ENCODE measurements around the gene CCT7. TPM values are rescaled to one million over a fixed set of nuclear protein-coding genes. Genes with fewer than 3 reads are reported as not detected.

The CCT7 gene
- total RNA-seq, 1 donor from 2014 or later = 359 TPM

DNA sequence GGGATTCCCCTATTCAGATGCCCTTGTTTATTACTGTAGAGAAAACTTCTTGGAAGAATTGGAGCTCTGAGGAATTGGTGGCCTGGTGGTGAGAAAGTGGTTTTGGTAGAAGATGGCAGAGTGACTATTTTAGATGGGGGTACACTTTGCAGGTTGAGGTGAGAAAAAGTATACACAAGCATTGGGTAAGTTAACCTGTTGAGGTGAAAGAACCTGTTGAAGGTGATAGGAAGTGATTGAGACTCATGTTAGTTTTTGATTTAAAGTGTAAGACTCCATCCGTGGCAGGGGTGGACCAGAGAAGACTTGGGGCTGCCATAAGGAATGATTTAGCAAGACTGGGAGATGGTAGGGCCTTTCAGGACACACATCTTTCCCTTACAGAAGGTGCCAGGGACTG is 3.1 kb downstream of the CCT7 start:
- Histone ChIP-seq H3K79me2 (ENCODE audit: insufficient read depth, low read length) (peaks cover 86% of the 10 kb centered on the region), H3K36me3 (ENCODE audit: insufficient read depth, low read length) (peaks cover 28% of the 10 kb centered on the region), H3K27ac (ENCODE audit: low read depth, low read length) (no peak overlapping the region), H3K27me3 (ENCODE audit: insufficient read depth, low read length) (no peaks in the 10 kb centered on the region), H4K20me1 (ENCODE audit: insufficient read depth, low read length) (peaks cover 71% of the 10 kb centered on the region), H3K4me1 (ENCODE audit: insufficient read depth, low read length) (peaks cover 34% of the 10 kb centered on the region), H3K9me3 (ENCODE audit: insufficient read depth, low read depth, low read length) (no peaks in the 10 kb centered on the region), H2AFZ (ENCODE audit: low read depth, low read length) (no peak overlapping the region), H3K9ac (ENCODE audit: low read length) (no peak overlapping the region), H3K4me3 (ENCODE audit: insufficient read depth, low read depth, low read length) (no peak overlapping the region), H3K4me2 (ENCODE audit: low read length) (peak overlapping the region; percentile 12)
- H3K27ac Mint-ChIP-seq (ENCODE audit: unreplicated experiment) = no peak overlapping the region
- H3K36me3 Mint-ChIP-seq (ENCODE audit: low read depth, unreplicated experiment) = no peaks in the 10 kb centered on the region
- H3K9me3 Mint-ChIP-seq (ENCODE audit: unreplicated experiment) = no peaks in the 10 kb centered on the region
- no peak for FAIRE-seq
- no peak for TF ChIP-seq CTCF (IDR thresholded peaks at IDR 0.05; ENCODE audit: insufficient read depth, low read depth, low read length)
- no peak for TF ChIP-seq EZH2 (IDR thresholded peaks at IDR 0.05; ENCODE audit: insufficient read depth, low read length)
- H3K4me1 Mint-ChIP-seq (ENCODE audit: low read depth, unreplicated experiment) = peaks cover 38% of the 10 kb centered on the region
- DNase-seq (ENCODE audit: low read depth) = no peak
- no peaks in the 10 kb centered on the region for H3K27me3 Mint-ChIP-seq (ENCODE audit: low read depth, unreplicated experiment)
- H3K4me3 Mint-ChIP-seq (ENCODE audit: unreplicated experiment) = peak overlapping the region; percentile 68

DNA sequence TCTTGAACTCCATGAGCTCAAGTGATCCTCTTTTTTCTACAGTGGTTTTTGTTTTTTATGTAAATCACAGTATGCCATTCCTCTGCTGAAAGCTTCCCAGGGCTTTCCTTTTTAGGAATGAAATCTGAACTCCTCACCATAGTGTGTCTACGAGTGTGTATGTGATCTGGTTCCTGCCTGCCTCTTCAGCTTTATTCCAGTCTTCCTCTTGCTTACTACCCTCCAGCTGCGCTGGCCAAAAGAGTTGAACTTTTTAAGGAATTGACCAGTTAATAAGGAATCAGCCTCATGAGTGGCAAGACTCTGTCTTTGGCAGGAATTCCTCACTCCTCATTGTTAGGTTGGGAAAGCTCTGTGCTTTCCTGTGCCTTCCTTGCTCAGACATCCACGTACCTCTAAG is 4.0 kb downstream of the CCT7 start:
- Histone ChIP-seq H3K9me3 (ENCODE audit: insufficient read depth, low read depth, low read length) (no peaks in the 10 kb centered on the region), H3K27ac (ENCODE audit: low read depth, low read length) (no peak overlapping the region), H3K4me1 (ENCODE audit: insufficient read depth, low read length) (peaks cover 28% of the 10 kb centered on the region), H3K36me3 (ENCODE audit: insufficient read depth, low read length) (peaks cover 36% of the 10 kb centered on the region), H3K4me2 (ENCODE audit: low read length) (no peak overlapping the region), H3K27me3 (ENCODE audit: insufficient read depth, low read length) (no peaks in the 10 kb centered on the region), H3K79me2 (ENCODE audit: insufficient read depth, low read length) (peaks cover 88% of the 10 kb centered on the region), H3K9ac (ENCODE audit: low read length) (no peak overlapping the region), H3K4me3 (ENCODE audit: insufficient read depth, low read depth, low read length) (no peak overlapping the region), H4K20me1 (ENCODE audit: insufficient read depth, low read length) (peaks cover 81% of the 10 kb centered on the region), H2AFZ (ENCODE audit: low read depth, low read length) (no peak overlapping the region)
- Mint-ChIP-seq H3K27me3 (ENCODE audit: low read depth, unreplicated experiment) (no peaks in the 10 kb centered on the region), H3K36me3 (ENCODE audit: low read depth, unreplicated experiment) (no peaks in the 10 kb centered on the region), H3K4me1 (ENCODE audit: low read depth, unreplicated experiment) (peaks cover 38% of the 10 kb centered on the region), H3K9me3 (ENCODE audit: unreplicated experiment) (no peaks in the 10 kb centered on the region), H3K4me3 (ENCODE audit: unreplicated experiment) (peak overlapping the region; percentile 58), H3K27ac (ENCODE audit: unreplicated experiment) (peak overlapping the region; percentile 48)
- DNase-seq (ENCODE audit: low read depth) (no peak), FAIRE-seq (no peak)
- TF ChIP-seq EZH2 (IDR thresholded peaks at IDR 0.05; ENCODE audit: insufficient read depth, low read length) (no peak), CTCF (IDR thresholded peaks at IDR 0.05; ENCODE audit: insufficient read depth, low read depth, low read length) (no peak)

DNA sequence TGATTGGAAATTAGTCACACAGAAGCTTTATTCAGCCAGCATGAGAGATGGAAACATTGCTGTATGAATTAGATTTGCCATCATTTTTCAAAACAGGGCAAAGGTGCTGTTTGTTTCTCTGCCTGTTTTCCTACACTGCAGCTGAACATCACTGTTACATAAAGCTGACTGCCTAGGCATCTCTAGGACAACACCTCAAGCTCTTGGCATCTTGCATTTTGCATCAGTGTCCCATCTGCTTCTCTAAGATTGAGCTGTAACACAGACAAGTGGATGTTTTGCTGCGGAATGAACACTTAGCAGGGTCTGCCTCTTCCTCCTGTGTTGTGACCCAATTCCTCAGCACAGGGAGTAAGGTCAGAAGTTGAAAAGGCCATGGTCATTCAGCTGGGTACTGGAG is 4.9 kb downstream of the CCT7 start:
- no peaks in the 10 kb centered on the region for H3K36me3 Mint-ChIP-seq (ENCODE audit: low read depth, unreplicated experiment)
- no peak overlapping the region for H3K9ac ChIP-seq (ENCODE audit: low read length)
- H3K9me3 ChIP-seq (ENCODE audit: insufficient read depth, low read depth, low read length) = no peaks in the 10 kb centered on the region
- peaks cover 40% of the 10 kb centered on the region for H3K4me1 Mint-ChIP-seq (ENCODE audit: low read depth, unreplicated experiment)
- DNase-seq (ENCODE audit: low read depth) = no peak
- peaks cover 42% of the 10 kb centered on the region for H3K36me3 ChIP-seq (ENCODE audit: insufficient read depth, low read length)
- H3K4me3 Mint-ChIP-seq (ENCODE audit: unreplicated experiment) = no peak overlapping the region
- H3K4me3 ChIP-seq (ENCODE audit: insufficient read depth, low read depth, low read length) = no peak overlapping the region
- peak overlapping the region; percentile 59 for H3K4me2 ChIP-seq (ENCODE audit: low read length)
- H3K4me1 ChIP-seq (ENCODE audit: insufficient read depth, low read length) = peaks cover 30% of the 10 kb centered on the region
- peaks cover 94% of the 10 kb centered on the region for H3K79me2 ChIP-seq (ENCODE audit: insufficient read depth, low read length)
- H3K9me3 Mint-ChIP-seq (ENCODE audit: unreplicated experiment) = no peaks in the 10 kb centered on the region
- H3K27me3 Mint-ChIP-seq (ENCODE audit: low read depth, unreplicated experiment) = no peaks in the 10 kb centered on the region
- no peak for TF ChIP-seq EZH2 (IDR thresholded peaks at IDR 0.05; ENCODE audit: insufficient read depth, low read length)
- no peak for TF ChIP-seq CTCF (IDR thresholded peaks at IDR 0.05; ENCODE audit: insufficient read depth, low read depth, low read length)
- no peak overlapping the region for H2AFZ ChIP-seq (ENCODE audit: low read depth, low read length)
- peak overlapping the region; percentile 56 for H3K27ac Mint-ChIP-seq (ENCODE audit: unreplicated experiment)
- H4K20me1 ChIP-seq (ENCODE audit: insufficient read depth, low read length) = peaks cover 88% of the 10 kb centered on the region
- H3K27me3 ChIP-seq (ENCODE audit: insufficient read depth, low read length) = no peaks in the 10 kb centered on the region
- H3K27ac ChIP-seq (ENCODE audit: low read depth, low read length) = no peak overlapping the region
- no peak for FAIRE-seq

All from astrocyte (in vitro differentiated cells and primary cell).